G401.6 (cell line): ENCODE measurements around the gene TM4SF20.

ENCODE experiments used
- FAIRE-seq: peaks from 2 replicates; lab custom pipeline; 2012; peaks lifted over from hg19 to GRCh38; lab: Jason Lieb, UNC

The TM4SF20 gene

DNA sequence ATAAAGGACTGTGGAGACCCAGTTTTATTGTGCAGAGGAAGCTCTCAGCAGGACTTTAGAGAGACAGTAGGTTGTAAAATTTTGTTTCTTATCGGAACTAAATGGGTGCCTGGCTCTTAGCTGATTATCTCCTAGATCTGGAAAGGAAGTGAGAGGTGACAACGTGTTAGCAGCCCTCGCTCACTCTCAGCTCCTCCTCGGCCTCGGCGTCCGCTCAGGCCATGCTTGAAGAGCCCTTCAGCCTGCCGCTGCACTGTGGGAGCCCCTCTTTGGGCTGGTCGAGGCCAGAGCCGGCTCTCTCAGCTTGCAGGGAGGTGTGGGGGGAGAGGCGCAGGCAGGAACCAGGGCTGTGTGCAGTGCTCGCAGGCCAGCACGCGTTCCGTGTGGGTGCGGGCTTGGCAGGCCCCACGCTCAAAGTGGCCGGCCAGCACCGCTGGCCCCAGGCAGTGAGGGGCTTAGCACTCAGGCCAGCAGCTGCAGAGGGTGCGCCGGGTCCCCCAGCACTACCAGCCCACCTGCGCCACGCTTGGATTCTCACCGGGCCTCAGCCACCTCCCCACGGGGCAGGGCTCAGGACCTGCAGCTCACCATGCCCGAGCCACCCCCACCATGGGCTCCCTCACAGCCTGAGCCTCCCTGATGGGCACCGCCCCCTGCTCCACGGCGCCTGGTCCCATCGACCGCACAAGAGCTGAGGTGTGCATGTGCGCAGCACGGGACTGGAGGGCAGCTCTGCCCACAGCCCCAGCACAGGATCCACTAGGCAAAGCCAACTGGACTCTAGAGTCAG, 58.6 kb downstream of the TM4SF20 start:
- FAIRE-seq, result no peak

DNA sequence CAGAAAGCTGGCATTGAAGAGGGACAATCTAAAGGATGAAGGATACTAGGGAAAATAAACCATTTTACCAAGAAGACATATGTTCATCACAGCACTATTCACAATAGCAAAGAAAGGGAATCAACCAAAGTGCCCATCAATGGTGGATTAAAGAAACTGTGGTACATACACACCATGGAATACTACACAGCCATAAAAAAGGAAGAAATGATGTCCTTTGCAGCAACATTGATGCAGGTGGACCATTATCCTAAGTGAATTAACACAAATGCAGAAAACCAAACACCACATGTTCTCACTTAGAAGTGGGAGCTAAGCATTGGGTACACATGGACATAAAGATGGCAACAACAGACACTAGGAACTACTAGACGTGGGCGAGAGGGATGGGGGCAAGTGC, 61.3 kb downstream of the TM4SF20 start:
- FAIRE-seq, result no peak

DNA sequence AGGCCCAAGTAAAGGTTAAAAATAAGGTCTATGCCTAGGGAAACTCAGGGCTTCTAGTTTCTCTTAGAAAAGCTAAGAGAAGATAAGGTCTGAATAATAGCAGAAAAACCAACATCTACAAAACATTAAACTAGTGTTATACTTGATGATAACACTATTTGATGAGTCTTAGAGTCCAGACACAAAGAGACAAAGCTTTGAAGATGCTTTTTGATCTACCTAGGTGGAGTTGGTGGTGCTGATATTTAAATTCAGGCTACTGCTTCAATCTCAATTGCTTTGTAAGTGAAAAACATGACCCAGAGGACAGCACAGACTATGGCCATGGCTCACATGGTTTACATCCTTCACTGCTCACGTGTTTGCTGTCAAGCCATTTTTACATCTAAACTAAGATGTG, 65.8 kb downstream of the TM4SF20 start:
- FAIRE-seq, result no peak

DNA sequence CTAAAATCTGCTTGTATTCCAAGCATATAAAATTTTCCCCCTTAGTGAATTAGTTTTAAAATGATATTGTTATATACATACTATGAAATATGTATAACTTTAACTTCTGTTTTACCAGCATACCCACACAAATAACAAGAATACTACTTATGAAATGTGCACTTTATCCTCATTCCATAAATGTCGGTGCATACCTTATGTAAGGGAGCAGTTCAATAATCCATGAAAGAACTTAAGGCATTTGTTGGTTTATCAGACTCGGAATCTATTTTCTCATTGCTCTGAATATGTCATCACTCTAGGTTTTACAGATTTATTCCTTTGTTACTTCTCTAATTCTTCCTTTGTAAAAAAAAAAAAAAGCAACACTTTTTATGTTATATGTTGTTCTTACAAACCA, 66.5 kb downstream of the TM4SF20 start:
- FAIRE-seq, result peak; percentile 99
